ENCODE data around the gene MAP3K8. TPM values are rescaled to one million over a fixed set of nuclear protein-coding genes. Genes with fewer than 3 reads are reported as not detected.

MAP3K8 gene
- total and polyA plus RNA-seq, 4 donors, result 37.0 to 77.9 (median 50.5) TPM

DNA sequence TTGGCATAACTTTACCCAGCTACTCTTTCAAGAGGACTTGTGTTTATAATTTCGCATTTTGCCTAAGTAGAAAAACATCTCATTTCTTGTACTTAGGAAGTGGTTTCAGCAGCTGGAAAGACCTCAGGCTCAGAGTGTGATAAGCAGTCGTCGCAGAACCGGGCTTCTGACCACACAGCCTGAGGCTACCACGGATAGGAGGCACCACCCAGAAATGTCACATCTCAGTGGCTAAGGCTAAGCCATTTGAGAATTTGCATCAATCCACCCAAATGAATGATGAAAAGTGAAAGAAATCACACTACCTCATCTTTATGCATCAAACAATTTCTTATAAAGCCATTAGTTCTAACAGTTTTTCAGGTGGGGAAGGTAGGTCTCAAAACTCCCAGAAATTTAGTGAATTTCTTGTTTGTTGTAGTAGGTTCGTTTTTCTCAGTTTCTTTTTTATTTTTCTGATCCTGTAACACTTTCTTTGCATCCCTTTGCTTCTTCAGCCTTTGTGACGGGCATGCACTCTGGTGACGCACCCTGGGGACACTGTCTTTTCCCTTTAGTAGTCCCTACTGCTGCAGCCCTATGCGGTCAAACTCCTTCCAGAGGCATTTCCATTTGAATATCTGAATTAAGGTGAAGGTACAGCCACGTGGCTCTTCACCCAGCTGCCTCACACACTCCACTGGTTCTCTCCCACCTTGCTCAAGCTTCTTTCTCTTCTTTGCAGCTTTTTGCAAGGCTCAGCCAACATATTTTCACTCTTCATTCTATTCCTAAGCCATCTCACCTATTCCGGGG is 68.5 kb downstream of the MAP3K8 start:
- no peak overlapping the region for H3K27ac ChIP-seq (ENCODE audit: low read depth in 1 of 2, low read length in 1 of 2)
- H3K4me1 ChIP-seq (ENCODE audit: control insufficient read depth in 5 of 5, insufficient read depth in 5 of 5, low read length in 5 of 5), result peaks cover 0 to 16% (median 1%) of the 10 kb centered on the region in 5 donors
- no peak overlapping the region for H3K4me3 ChIP-seq
- TF ChIP-seq, protein P1, sequence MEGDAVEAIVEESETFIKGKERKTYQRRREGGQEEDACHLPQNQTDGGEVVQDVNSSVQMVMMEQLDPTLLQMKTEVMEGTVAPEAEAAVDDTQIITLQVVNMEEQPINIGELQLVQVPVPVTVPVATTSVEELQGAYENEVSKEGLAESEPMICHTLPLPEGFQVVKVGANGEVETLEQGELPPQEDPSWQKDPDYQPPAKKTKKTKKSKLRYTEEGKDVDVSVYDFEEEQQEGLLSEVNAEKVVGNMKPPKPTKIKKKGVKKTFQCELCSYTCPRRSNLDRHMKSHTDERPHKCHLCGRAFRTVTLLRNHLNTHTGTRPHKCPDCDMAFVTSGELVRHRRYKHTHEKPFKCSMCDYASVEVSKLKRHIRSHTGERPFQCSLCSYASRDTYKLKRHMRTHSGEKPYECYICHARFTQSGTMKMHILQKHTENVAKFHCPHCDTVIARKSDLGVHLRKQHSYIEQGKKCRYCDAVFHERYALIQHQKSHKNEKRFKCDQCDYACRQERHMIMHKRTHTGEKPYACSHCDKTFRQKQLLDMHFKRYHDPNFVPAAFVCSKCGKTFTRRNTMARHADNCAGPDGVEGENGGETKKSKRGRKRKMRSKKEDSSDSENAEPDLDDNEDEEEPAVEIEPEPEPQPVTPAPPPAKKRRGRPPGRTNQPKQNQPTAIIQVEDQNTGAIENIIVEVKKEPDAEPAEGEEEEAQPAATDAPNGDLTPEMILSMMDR (IDR thresholded peaks at IDR 0.05; ENCODE audit: control extremely low read depth, extremely low read depth), result no peak
- peaks cover 0 to 2% (median 0%) of the 10 kb centered on the region in 3 donors for H3K27me3 ChIP-seq (ENCODE audit: control insufficient read depth in 3 of 3, insufficient read depth in 3 of 3, low read length in 2 of 3)
- WGBS, 2 donors, result 46 to 53% methylated on average over 11 of the region's 11 CpGs
- ATAC-seq (ENCODE audit: insufficient read depth, low FRiP score), result no peak
- peak in 1 of 3 donors; percentile 45 for DNase-seq
- H3K9me3 ChIP-seq (ENCODE audit: control insufficient read depth in 4 of 4, insufficient read depth in 3 of 4, low read length in 3 of 4), result no peaks in the 10 kb centered on the region
- no peak overlapping the region for H3K9ac ChIP-seq (ENCODE audit: insufficient read depth in 1 of 2, low read length in 2 of 2)
- H3K36me3 ChIP-seq (ENCODE audit: control insufficient read depth in 4 of 4, insufficient read depth in 4 of 4, low read length in 4 of 4), result no peaks in the 10 kb centered on the region

DNA sequence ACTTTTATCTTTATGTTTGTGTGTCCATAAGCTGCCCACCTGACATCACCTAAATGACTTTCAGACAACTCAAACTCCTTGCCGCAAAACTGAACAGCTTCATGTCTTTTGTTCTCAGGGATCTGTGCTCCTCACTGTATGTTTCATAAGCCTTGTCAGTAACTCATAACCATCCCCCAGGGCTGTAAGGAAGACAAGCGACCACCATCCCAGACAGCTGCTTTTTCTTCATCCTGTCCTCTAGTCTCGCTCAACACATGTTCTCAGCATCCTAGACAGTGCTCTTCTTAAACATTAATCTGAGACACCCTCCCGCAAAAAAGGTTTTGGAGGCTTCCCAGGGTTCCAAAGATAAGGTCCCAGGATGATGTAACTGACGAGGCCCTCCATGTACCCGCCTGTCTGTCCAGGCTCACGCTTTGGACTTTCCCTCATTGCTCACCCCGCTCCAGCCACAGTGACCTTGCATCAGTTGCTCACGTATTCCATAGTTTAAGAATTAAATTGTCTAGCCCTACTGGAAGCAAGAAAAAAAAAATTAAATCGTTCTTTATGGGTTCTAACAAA is 69.8 kb downstream of the MAP3K8 start:
- H3K36me3 ChIP-seq (ENCODE audit: control insufficient read depth in 4 of 4, insufficient read depth in 4 of 4, low read length in 4 of 4), result no peaks in the 10 kb centered on the region
- TF ChIP-seq, protein P1 (IDR thresholded peaks at IDR 0.05; ENCODE audit: control extremely low read depth, extremely low read depth), result no peak
- H3K9me3 ChIP-seq (ENCODE audit: control insufficient read depth in 4 of 4, insufficient read depth in 3 of 4, low read length in 3 of 4), result no peaks in the 10 kb centered on the region
- H3K4me1 ChIP-seq (ENCODE audit: control insufficient read depth in 5 of 5, insufficient read depth in 5 of 5, low read length in 5 of 5), result peaks cover 0 to 16% (median 1%) of the 10 kb centered on the region in 5 donors
- DNase-seq (no peak), ATAC-seq (ENCODE audit: insufficient read depth, low FRiP score) (no peak)
- H3K27ac ChIP-seq (ENCODE audit: low read depth in 1 of 2, low read length in 1 of 2), result no peak overlapping the region
- no peak overlapping the region for H3K4me3 ChIP-seq
- peaks cover 0 to 2% (median 0%) of the 10 kb centered on the region in 3 donors for H3K27me3 ChIP-seq (ENCODE audit: control insufficient read depth in 3 of 3, insufficient read depth in 3 of 3, low read length in 2 of 3)
- H3K9ac ChIP-seq (ENCODE audit: insufficient read depth in 1 of 2, low read length in 2 of 2), result no peak overlapping the region
- 82 to 86% methylated on average over 10 of the region's 10 CpGs for WGBS, 2 donors

DNA sequence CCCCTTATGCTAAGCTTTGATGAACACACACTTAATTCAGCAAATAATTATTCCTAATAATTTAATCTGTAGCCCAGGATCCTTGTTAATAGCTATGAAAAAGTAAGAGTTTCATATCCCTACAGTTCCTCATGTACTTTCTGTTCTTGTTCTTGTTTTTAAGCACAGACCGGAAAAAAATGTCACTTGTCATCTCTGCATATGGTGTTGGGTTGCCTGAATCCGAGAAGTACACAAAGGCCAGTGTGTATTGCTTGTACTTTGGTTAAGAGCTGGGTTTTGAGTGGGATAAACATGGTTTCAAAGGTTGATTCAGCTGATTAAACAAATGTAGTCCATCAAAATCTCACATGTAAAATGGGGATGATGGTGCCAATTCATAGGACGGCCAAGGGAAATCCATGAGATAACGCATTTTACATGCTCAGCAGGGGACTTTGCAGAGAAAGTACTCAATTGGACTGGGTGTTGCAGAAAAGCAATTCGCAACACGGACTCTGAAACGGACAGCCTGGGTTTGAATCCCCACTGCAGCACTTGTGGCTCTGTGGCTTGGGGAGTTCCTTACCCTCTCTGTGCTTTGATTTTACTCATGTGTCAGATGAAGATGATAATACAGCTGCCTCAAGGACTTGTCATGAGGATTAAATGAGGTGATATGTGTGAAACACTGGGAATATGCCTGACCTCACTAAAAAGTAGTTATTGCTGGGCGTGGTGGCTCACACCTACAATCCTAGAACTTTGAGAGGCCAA is 71.7 kb downstream of the MAP3K8 start:
- Histone ChIP-seq H3K4me1 (ENCODE audit: control insufficient read depth in 5 of 5, insufficient read depth in 5 of 5, low read length in 5 of 5) (peaks cover 0 to 16% (median 1%) of the 10 kb centered on the region in 5 donors), H3K9ac (ENCODE audit: insufficient read depth in 1 of 2, low read length in 2 of 2) (no peak overlapping the region), H3K4me3 (no peak overlapping the region), H3K36me3 (ENCODE audit: control insufficient read depth in 4 of 4, insufficient read depth in 4 of 4, low read length in 4 of 4) (no peaks in the 10 kb centered on the region), H3K27me3 (ENCODE audit: control insufficient read depth in 3 of 3, insufficient read depth in 3 of 3, low read length in 2 of 3) (peaks cover 0 to 2% (median 0%) of the 10 kb centered on the region in 3 donors), H3K27ac (ENCODE audit: low read depth in 1 of 2, low read length in 1 of 2) (peak overlapping the region in 1 of 2 donors; percentile 44), H3K9me3 (ENCODE audit: control insufficient read depth in 4 of 4, insufficient read depth in 3 of 4, low read length in 3 of 4) (no peaks in the 10 kb centered on the region)
- TF ChIP-seq, protein P1 (IDR thresholded peaks at IDR 0.05; ENCODE audit: control extremely low read depth, extremely low read depth), result no peak
- ATAC-seq (ENCODE audit: insufficient read depth, low FRiP score), result no peak
- 63 to 64% methylated on average over 8 of the region's 8 CpGs for WGBS, 2 donors
- peak in 1 of 3 donors; percentile 51 for DNase-seq
